Activated CD4-positive, alpha-beta T cell treated with anti-CD3 and anti-CD28 coated beads for 4 hours (primary cell): ENCODE measurements around the gene AKR1E2.

Source experiments
- DNase-seq, 2 donors: peaks; one replicate each; pipeline ENCODE4 v3.0.0-alpha.2; 2020

AKR1E2 gene

GRCh38 chr10:4847561-4848355 is 21.8 kb downstream of the AKR1E2 start:
- no peak for DNase-seq

GRCh38 chr10:4848356-4849041 is 22.5 kb downstream of the AKR1E2 start:
- no peak for DNase-seq

- DNase-seq = no peak
Observed at GRCh38 chr10:4849042-4849402, 23.0 kb downstream of the AKR1E2 start.

- peak; percentile 75 to 87 for DNase-seq
Observed at GRCh38 chr10:4849555-4850242, 23.7 kb downstream of the AKR1E2 start.

GRCh38 chr10:4850397-4850796 is 24.4 kb downstream of the AKR1E2 start:
- DNase-seq = no peak

- no peak for DNase-seq
Observed at GRCh38 chr10:4851176-4851575, 25.2 kb downstream of the AKR1E2 start.

GRCh38 chr10:4851846-4852245 is 25.8 kb downstream of the AKR1E2 start:
- no peak for DNase-seq

GRCh38 chr10:4865945-4866661 is 40.1 kb downstream of the AKR1E2 start:
- DNase-seq = no peak

- no peak for DNase-seq
Observed at GRCh38 chr10:4867109-4867519, 41.1 kb downstream of the AKR1E2 start.

GRCh38 chr10:4867520-4868356 is 41.7 kb downstream of the AKR1E2 start:
- DNase-seq = no peak

GRCh38 chr10:4868357-4868657 is 42.3 kb downstream of the AKR1E2 start:
- no peak for DNase-seq

- no peak for DNase-seq
Observed at GRCh38 chr10:4882704-4883078, 56.7 kb downstream of the AKR1E2 start.

- DNase-seq = no peak
Observed at GRCh38 chr10:4883079-4883739, 57.2 kb downstream of the AKR1E2 start.

- no peak for DNase-seq
Observed at GRCh38 chr10:4885162-4885561, 59.2 kb downstream of the AKR1E2 start.

- no peak for DNase-seq
Observed at GRCh38 chr10:4887501-4887900, 61.5 kb downstream of the AKR1E2 start.

- no peak for DNase-seq
Observed at GRCh38 chr10:4888236-4888635, 62.2 kb downstream of the AKR1E2 start.

GRCh38 chr10:4889959-4890358 is 64.0 kb downstream of the AKR1E2 start:
- no peak for DNase-seq

GRCh38 chr10:4892681-4893080 is 66.7 kb downstream of the AKR1E2 start:
- DNase-seq = no peak

GRCh38 chr10:4894335-4894734 is 68.3 kb downstream of the AKR1E2 start:
- DNase-seq = no peak
